HepG2 (cell line): ENCODE measurements around the gene NOSTRIN. TPM values are rescaled to one million over a fixed set of nuclear protein-coding genes. Genes with fewer than 3 reads are reported as not detected.

Experiments used
- ATAC-seq: fragments of 200-7000 bp; cut with Tn5 transposase; 3 replicates; pipeline ENCODE4 v1.9.1; 2020; ENCODE audit warnings: mild to moderate bottlenecking, moderate library complexity
- BruUV-seq: library from RNA; stranded (reverse); fragments of 400-500 nt; replicated peaks from 2 replicates; lab custom pipeline; 2021; lab: Mats Ljungman, UMichigan
- CTCF ChIA-PET: fragments of 300-600 bp; formaldehyde crosslinking; extraction: SDS; loops from one replicate; lab custom pipeline; 2021; ENCODE audit warnings: low total read pairs, inconsistent platforms, low intra/inter-chr PET ratio; lab: Yijun Ruan, JAX
- POLR2A ChIA-PET: fragments of 350-600 bp; sonication (Branson Sonifier 250); formaldehyde crosslinking; loops from one replicate; lab custom pipeline; 2020; ENCODE audit warnings: antibody characterized with exemption, inconsistent platforms; lab: Yijun Ruan, JAX
- DNase-seq: peaks from one replicate; pipeline ENCODE4 v3.0.0-alpha.2; 2015; ENCODE audit warnings: low spot score
- FAIRE-seq: peaks from 3 replicates; lab custom pipeline; 2011; peaks lifted over from hg19 to GRCh38; lab: Jason Lieb, UNC
- H2AFZ ChIP-seq: one replicate; pipeline ENCODE4 v1.6.1; 2011; ENCODE audit warnings: low read length, inconsistent platforms
- H3K27ac ChIP-seq: fragments of 300-600 bp; 3 replicates; pipeline ENCODE4 v1.8.0; 2011; ENCODE audit warnings: mixed run types, mild to moderate bottlenecking, mixed read lengths, low read length, inconsistent platforms; ENCODE audit not compliant: insufficient read depth; ENCODE audit errors: extremely low read length
- H3K27me3 ChIP-seq, 2 experiments: fragments of 200-600 bp in 1 of 2; 2 replicates in 1 of 2; 3 replicates in 1 of 2; pipeline versions ENCODE4 v1.6.0 to v1.8.0; 2011; ENCODE audit warnings: low read length in 2 of 2, mild to moderate bottlenecking in 2 of 2, moderate library complexity in 2 of 2, inconsistent platforms in 1 of 2; ENCODE audit not compliant: insufficient read depth in 2 of 2, control insufficient read depth in 1 of 2
- H3K36me3 ChIP-seq, 2 experiments: fragments of 200-600 bp in 1 of 2; replicated peaks in 1 of 2; 2 replicates in 1 of 2; 3 replicates in 1 of 2; pipeline versions ENCODE4 v1.5.1 to v1.8.0; 2011; ENCODE audit warnings: low read length in 2 of 2, inconsistent platforms in 1 of 2; ENCODE audit not compliant: insufficient read depth in 2 of 2, control insufficient read depth in 1 of 2
- H3K4me1 ChIP-seq: 2 replicates; pipeline ENCODE4 v1.5.1; 2012; ENCODE audit warnings: low read length, inconsistent platforms; ENCODE audit not compliant: insufficient read depth
- H3K4me2 ChIP-seq: 2 replicates; pipeline ENCODE4 v1.6.0; 2011; ENCODE audit warnings: low read depth, low read length, inconsistent platforms
- H3K4me3 ChIP-seq, 3 experiments: fragments of 200-600 bp in 1 of 3; sonication (generic), shearing (Covaris generic) in 1 of 3; replicated peaks in 1 of 3; 2 replicates each; pipeline ENCODE4 v1.5.1; 2011 to 2016; ENCODE audit warnings: low read length in 3 of 3, inconsistent platforms in 2 of 3, low read depth in 2 of 3, mild to moderate bottlenecking in 2 of 3, control low read depth in 1 of 3, mixed read lengths in 1 of 3; ENCODE audit not compliant: insufficient read depth in 1 of 3
- H3K79me2 ChIP-seq: one replicate; pipeline ENCODE4 v1.6.1; 2011; ENCODE audit warnings: low read length, inconsistent platforms; ENCODE audit not compliant: insufficient read depth
- H3K9ac ChIP-seq: 2 replicates; pipeline ENCODE4 v1.6.0; 2011; ENCODE audit warnings: mild to moderate bottlenecking, low read depth, low read length, inconsistent platforms; ENCODE audit not compliant: insufficient read depth
- H3K9me3 ChIP-seq: 2 replicates; pipeline ENCODE4 v1.5.1; 2012; ENCODE audit warnings: mild to moderate bottlenecking, low read length
- H4K20me1 ChIP-seq: 2 replicates; pipeline ENCODE4 v1.6.0; 2011; ENCODE audit warnings: inconsistent platforms, mild to moderate bottlenecking, low read length, moderate library complexity; ENCODE audit not compliant: insufficient read depth
- GATA4 ChIP-seq: sonication (generic); IDR thresholded peaks from 2 replicates; pipeline ENCODE4 v1.6.1; 2016; ENCODE audit warnings: antibody characterized with exemption, low read depth, borderline replicate concordance
- HDAC2 ChIP-seq: sonication (generic); formaldehyde crosslinking; IDR thresholded peaks from 2 replicates; pipeline ENCODE4 v1.4.0; 2020; ENCODE audit warnings: missing genetic modification reagents
- KDM2A ChIP-seq: sonication (generic); formaldehyde crosslinking; IDR thresholded peaks from 2 replicates; pipeline ENCODE4 v1.4.0; 2020; ENCODE audit warnings: low read depth, missing genetic modification reagents, borderline replicate concordance
- NCOA5 ChIP-seq: sonication (generic); formaldehyde crosslinking; IDR thresholded peaks from 2 replicates; pipeline ENCODE4 v1.4.0; 2020; ENCODE audit warnings: missing genetic modification reagents
- NFE2L2 ChIP-seq: fragments of 150-350 bp; IDR thresholded peaks from 2 replicates; pipeline ENCODE4 v1.6.1; 2014; ENCODE audit warnings: low read length
- PHB2 ChIP-seq: fragments of 450-650 bp; IDR thresholded peaks from 2 replicates; pipeline ENCODE4 v1.6.1; 2018; ENCODE audit not compliant: partially characterized antibody
- RAD21 ChIP-seq: fragments of 450-650 bp; formaldehyde crosslinking; IDR thresholded peaks from 2 replicates; pipeline ENCODE4 v1.5.0; 2020; ENCODE audit warnings: mild to moderate bottlenecking
- ZMAT3 ChIP-seq: sonication (generic); formaldehyde crosslinking; conservative IDR thresholded peaks from 2 replicates; pipeline ENCODE4 v1.7.0; 2021; ENCODE audit warnings: missing genetic modification reagents
- ZNF121 ChIP-seq: sonication (generic); formaldehyde crosslinking; IDR thresholded peaks from 2 replicates; pipeline ENCODE4 v1.5.0; 2020; ENCODE audit warnings: mild to moderate bottlenecking, missing genetic modification reagents
- WGBS: methylation state at CpG from one replicate; pipeline ENCODE4 v1.1.6; 2017; ENCODE audit warnings: low lambda C conversion rate; 5-methylcytosine and 5-hydroxymethylcytosine counted together
- in situ Hi-C: cut with HindIII; loops from 2 replicates; pipeline ENCODE4 v1.10.0; 2017; ENCODE audit warnings: low pct_unique_long_range_greater_than_20kb; ENCODE audit not compliant: extremely low pct_ligation_motif_present
- intact Hi-C: fragments of 100-400 bp; cut with micrococcal nuclease; formaldehyde crosslinking; loops from one replicate; pipeline ENCODE4 v1.10.0; 2022; ENCODE audit not compliant: unreplicated experiment
- polyA plus RNA-seq, 8 experiments: library from polyadenylated mRNA; depleted of rRNA in 3 of 8; stranded (reverse) in 7 of 8; unstranded in 1 of 8; fragments of >200 nt; fragmentation: Illumina TruSeq in 4 of 8; extraction: Trizol in 4 of 8; gene quantifications; 2 replicates each; pipeline versions ENCODE4 v1.2.1 to v1.2.3, GENCODE V29; 2011 to 2016; ENCODE audit warnings: low read depth in 4 of 8, missing spikeins in 1 of 8, mixed read lengths in 1 of 8; ENCODE audit not compliant: insufficient read depth in 1 of 8
- total RNA-seq, 5 experiments: library from RNA; depleted of rRNA; stranded (reverse); fragments of >200 nt; fragmentation: Illumina TruSeq; extraction: Trizol; gene quantifications; 2 replicates each; pipeline ENCODE4 v1.2.3, GENCODE V29; 2016; ENCODE audit warnings: low read depth in 1 of 5
- TF ChIP-seq, protein P1 (sequence below): sonication (generic); formaldehyde crosslinking; IDR thresholded peaks from 2 replicates; pipeline ENCODE4 v1.4.0; 2020; ENCODE audit warnings: missing genetic modification reagents
- TF ChIP-seq, protein P2 (sequence below): sonication (generic); formaldehyde crosslinking; IDR thresholded peaks from 2 replicates; pipeline ENCODE4 v1.5.0; 2020; ENCODE audit warnings: missing genetic modification reagents
- TF ChIP-seq, protein P3 (sequence below): sonication (generic); formaldehyde crosslinking; IDR thresholded peaks from 2 replicates; pipeline ENCODE4 v1.4.0; 2020; ENCODE audit warnings: missing genetic modification reagents
- TF ChIP-seq, protein P4 (sequence below): sonication (generic); formaldehyde crosslinking; IDR thresholded peaks from 2 replicates; pipeline ENCODE4 v1.4.0; 2020; ENCODE audit warnings: mild to moderate bottlenecking, missing genetic modification reagents

NOSTRIN gene
- total and polyA plus RNA-seq, 2 of the 13 experiments (the other 11 are each of a cell fraction or from before 2014, with no cell fraction given) = 0.22 TPM

DNA sequence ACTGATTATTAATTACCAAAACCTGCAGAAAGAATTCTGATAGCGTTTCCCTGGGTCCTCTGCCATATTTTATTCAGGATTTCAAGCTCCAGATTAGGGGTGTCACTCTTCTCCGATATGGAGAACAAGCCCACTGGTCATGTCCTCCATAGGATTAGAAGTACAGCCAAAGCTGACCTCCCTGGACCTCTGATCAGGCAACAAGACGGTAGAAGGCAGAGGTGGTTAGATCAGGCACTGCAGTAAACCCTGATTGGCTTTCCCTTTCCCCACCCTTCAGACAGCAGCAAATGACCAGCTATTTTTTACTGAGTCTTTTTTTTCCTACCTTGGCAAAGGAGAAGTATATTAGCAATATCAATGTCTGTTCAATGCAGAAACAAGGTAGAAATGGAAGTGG lies 50.0 kb downstream of the NOSTRIN start:
- FAIRE-seq (no peak), ATAC-seq (no peak), DNase-seq (no peak)
- Histone ChIP-seq H4K20me1 (no peaks in the 10 kb centered on the region), H3K4me2 (no peak overlapping the region), H3K79me2 (no peaks in the 10 kb centered on the region), H3K4me3 (no peak overlapping the region), H3K36me3 (peaks cover 0 to 1% of the 10 kb centered on the region in 2 experiments; a peak in 2 of 5 replicates), H2AFZ (no peak overlapping the region), H3K27ac (no peak overlapping the region), H3K27me3 (no peaks in the 10 kb centered on the region), H3K4me1 (peaks cover 23% of the 10 kb centered on the region), H3K9me3 (no peaks in the 10 kb centered on the region), H3K9ac (no peak overlapping the region)
- BruUV-seq = no TSS peak
- WGBS = 43% methylated on average over 3 of the region's 3 CpGs
- CTCF ChIA-PET = no interaction called here
- POLR2A ChIA-PET = no interaction called here
- no peak for TF ChIP-seq NCOA5
- TF ChIP-seq NFE2L2 = no peak
- TF ChIP-seq PHB2 = no peak
- no peak for TF ChIP-seq GATA4
- no peak for TF ChIP-seq HDAC2 (CRISPR knock-in tag)
- TF ChIP-seq ZMAT3 (CRISPR knock-in tag) = no peak
- TF ChIP-seq, protein P1, sequence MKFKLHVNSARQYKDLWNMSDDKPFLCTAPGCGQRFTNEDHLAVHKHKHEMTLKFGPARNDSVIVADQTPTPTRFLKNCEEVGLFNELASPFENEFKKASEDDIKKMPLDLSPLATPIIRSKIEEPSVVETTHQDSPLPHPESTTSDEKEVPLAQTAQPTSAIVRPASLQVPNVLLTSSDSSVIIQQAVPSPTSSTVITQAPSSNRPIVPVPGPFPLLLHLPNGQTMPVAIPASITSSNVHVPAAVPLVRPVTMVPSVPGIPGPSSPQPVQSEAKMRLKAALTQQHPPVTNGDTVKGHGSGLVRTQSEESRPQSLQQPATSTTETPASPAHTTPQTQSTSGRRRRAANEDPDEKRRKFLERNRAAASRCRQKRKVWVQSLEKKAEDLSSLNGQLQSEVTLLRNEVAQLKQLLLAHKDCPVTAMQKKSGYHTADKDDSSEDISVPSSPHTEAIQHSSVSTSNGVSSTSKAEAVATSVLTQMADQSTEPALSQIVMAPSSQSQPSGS = no peak
- no peak for TF ChIP-seq RAD21 (CRISPR knock-in tag)
- no peak for TF ChIP-seq ZNF121 (CRISPR knock-in tag)
- no peak for TF ChIP-seq KDM2A (CRISPR knock-in tag)
- TF ChIP-seq, protein P2, sequence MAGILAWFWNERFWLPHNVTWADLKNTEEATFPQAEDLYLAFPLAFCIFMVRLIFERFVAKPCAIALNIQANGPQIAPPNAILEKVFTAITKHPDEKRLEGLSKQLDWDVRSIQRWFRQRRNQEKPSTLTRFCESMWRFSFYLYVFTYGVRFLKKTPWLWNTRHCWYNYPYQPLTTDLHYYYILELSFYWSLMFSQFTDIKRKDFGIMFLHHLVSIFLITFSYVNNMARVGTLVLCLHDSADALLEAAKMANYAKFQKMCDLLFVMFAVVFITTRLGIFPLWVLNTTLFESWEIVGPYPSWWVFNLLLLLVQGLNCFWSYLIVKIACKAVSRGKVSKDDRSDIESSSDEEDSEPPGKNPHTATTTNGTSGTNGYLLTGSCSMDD (CRISPR knock-in tag) = no peak
- TF ChIP-seq, protein P3, sequence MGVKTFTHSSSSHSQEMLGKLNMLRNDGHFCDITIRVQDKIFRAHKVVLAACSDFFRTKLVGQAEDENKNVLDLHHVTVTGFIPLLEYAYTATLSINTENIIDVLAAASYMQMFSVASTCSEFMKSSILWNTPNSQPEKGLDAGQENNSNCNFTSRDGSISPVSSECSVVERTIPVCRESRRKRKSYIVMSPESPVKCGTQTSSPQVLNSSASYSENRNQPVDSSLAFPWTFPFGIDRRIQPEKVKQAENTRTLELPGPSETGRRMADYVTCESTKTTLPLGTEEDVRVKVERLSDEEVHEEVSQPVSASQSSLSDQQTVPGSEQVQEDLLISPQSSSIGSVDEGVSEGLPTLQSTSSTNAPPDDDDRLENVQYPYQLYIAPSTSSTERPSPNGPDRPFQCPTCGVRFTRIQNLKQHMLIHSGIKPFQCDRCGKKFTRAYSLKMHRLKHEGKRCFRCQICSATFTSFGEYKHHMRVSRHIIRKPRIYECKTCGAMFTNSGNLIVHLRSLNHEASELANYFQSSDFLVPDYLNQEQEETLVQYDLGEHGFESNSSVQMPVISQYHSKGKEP (CRISPR knock-in tag) = no peak
- TF ChIP-seq, protein P4, sequence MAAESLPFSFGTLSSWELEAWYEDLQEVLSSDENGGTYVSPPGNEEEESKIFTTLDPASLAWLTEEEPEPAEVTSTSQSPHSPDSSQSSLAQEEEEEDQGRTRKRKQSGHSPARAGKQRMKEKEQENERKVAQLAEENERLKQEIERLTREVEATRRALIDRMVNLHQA (CRISPR knock-in tag) = no peak
- intact Hi-C loops (no loop called here), in situ Hi-C loops (no loop called here)
